Stimulated activated CD8-positive, alpha-beta memory T cell treated with anti-CD3 and anti-CD28 coated beads, Interleukin-7, amount 100 ng/mL, for 24 hours (primary cell): ENCODE data around the gene PDIA3.
"Not testable (repeated sequence)": the region's sequence is repeated elsewhere in the genome, so short reads cannot be mapped to it uniquely, and the experiment has no call there.

ENCODE experiments used
- DNase-seq: peaks from one replicate; pipeline ENCODE4 v3.0.0-alpha.2; 2020; ENCODE audit warnings: low read depth

The PDIA3 gene

GRCh38 chr15:43746245-43746902, at the start of gene PDIA3:
PDIA3 (plus strand) TSS chr15:43746438; CDS start chr15:43746540, 102 bp downstream.
- DNase-seq = peak; percentile 78

GRCh38 chr15:43702174-43702573, 44.1 kb upstream of the PDIA3 start:
- DNase-seq = no peak

- DNase-seq = no peak
Observed at GRCh38 chr15:43702701-43703424, 43.4 kb upstream of the PDIA3 start.

- not testable (repeated sequence) for DNase-seq
Observed at GRCh38 chr15:43710431-43711131, 35.7 kb upstream of the PDIA3 start.

GRCh38 chr15:43723151-43723550, 23.1 kb upstream of the PDIA3 start:
- DNase-seq = no peak

GRCh38 chr15:43726306-43726705, 19.9 kb upstream of the PDIA3 start:
- DNase-seq = not testable (repeated sequence)

GRCh38 chr15:43728053-43728725, 18.0 kb upstream of the PDIA3 start:
- DNase-seq = not testable (repeated sequence)

- no peak for DNase-seq
Observed at GRCh38 chr15:43735416-43735815, 10.8 kb upstream of the PDIA3 start.

GRCh38 chr15:43746903-43747309, 668 bp downstream of the PDIA3 start:
- DNase-seq = not testable (repeated sequence)

GRCh38 chr15:43748376-43748775, 2.1 kb downstream of the PDIA3 start:
- DNase-seq = no peak

GRCh38 chr15:43749690-43750345, 3.6 kb downstream of the PDIA3 start:
- no peak for DNase-seq

- DNase-seq = no peak
Observed at GRCh38 chr15:43751885-43752284, 5.6 kb downstream of the PDIA3 start.

GRCh38 chr15:43762824-43763223, 16.6 kb downstream of the PDIA3 start:
- DNase-seq = no peak

GRCh38 chr15:43763819-43764446, 17.7 kb downstream of the PDIA3 start:
- no peak for DNase-seq

- DNase-seq = no peak
Observed at GRCh38 chr15:43769584-43770228, 23.5 kb downstream of the PDIA3 start.

- no peak for DNase-seq
Observed at GRCh38 chr15:43771816-43772215, 25.6 kb downstream of the PDIA3 start.

GRCh38 chr15:43772624-43773023, 26.4 kb downstream of the PDIA3 start:
- no peak for DNase-seq

- no peak for DNase-seq
Observed at GRCh38 chr15:43774062-43774461, 27.8 kb downstream of the PDIA3 start.

- no peak for DNase-seq
Observed at GRCh38 chr15:43775411-43775965, 29.2 kb downstream of the PDIA3 start.

- no peak for DNase-seq
Observed at GRCh38 chr15:43776101-43776717, 30.0 kb downstream of the PDIA3 start.
